Non-pigmented ciliary epithelial cell (primary cell): ENCODE results near the gene ALX4.

Experiments
- DNase-seq: peaks from one replicate; pipeline ENCODE4 v3.0.0-alpha.2; 2010; ENCODE audit warnings: low read depth

The ALX4 gene

GRCh38 chr11:44309478-44310205 lies at the start of gene ALX4:
ALX4 (minus strand) TSS chr11:44310139; CDS start chr11:44310062, 77 bp downstream.
- DNase-seq, result no peak

GRCh38 chr11:44359162-44359561 lies 49.2 kb upstream of the ALX4 start:
- DNase-seq, result no peak

GRCh38 chr11:44358713-44359112 lies 48.8 kb upstream of the ALX4 start:
- DNase-seq, result no peak

- no peak for DNase-seq
Observed at GRCh38 chr11:44357711-44358110, 47.8 kb upstream of the ALX4 start.

- no peak for DNase-seq
Observed at GRCh38 chr11:44356351-44356750, 46.4 kb upstream of the ALX4 start.

- no peak for DNase-seq
Observed at GRCh38 chr11:44351898-44352498, 42.1 kb upstream of the ALX4 start.

- no peak for DNase-seq
Observed at GRCh38 chr11:44351006-44351660, 41.2 kb upstream of the ALX4 start.

- DNase-seq, result no peak
Observed at GRCh38 chr11:44349328-44349727, 39.4 kb upstream of the ALX4 start.

GRCh38 chr11:44348721-44349120 lies 38.8 kb upstream of the ALX4 start:
- DNase-seq, result no peak

- DNase-seq, result no peak
Observed at GRCh38 chr11:44348114-44348513, 38.2 kb upstream of the ALX4 start.

- no peak for DNase-seq
Observed at GRCh38 chr11:44347538-44347937, 37.6 kb upstream of the ALX4 start.

- DNase-seq, result no peak
Observed at GRCh38 chr11:44346983-44347382, 37.0 kb upstream of the ALX4 start.

GRCh38 chr11:44345781-44346180 lies 35.8 kb upstream of the ALX4 start:
- DNase-seq, result no peak

- no peak for DNase-seq
Observed at GRCh38 chr11:44344921-44345320, 35.0 kb upstream of the ALX4 start.

GRCh38 chr11:44344423-44344820 lies 34.5 kb upstream of the ALX4 start:
- DNase-seq, result no peak

GRCh38 chr11:44343778-44344422 lies 34.0 kb upstream of the ALX4 start:
- no peak for DNase-seq

- no peak for DNase-seq
Observed at GRCh38 chr11:44342616-44343015, 32.7 kb upstream of the ALX4 start.

- DNase-seq, result no peak
Observed at GRCh38 chr11:44340656-44341055, 30.7 kb upstream of the ALX4 start.

- no peak for DNase-seq
Observed at GRCh38 chr11:44339530-44339883, 29.6 kb upstream of the ALX4 start.

GRCh38 chr11:44338698-44339529 lies 29.0 kb upstream of the ALX4 start:
- DNase-seq, result no peak

- DNase-seq, result no peak
Observed at GRCh38 chr11:44338026-44338425, 28.1 kb upstream of the ALX4 start.

GRCh38 chr11:44335919-44336318 lies 26.0 kb upstream of the ALX4 start:
- DNase-seq, result no peak
